Coronary artery (tissue), 2 donors: ENCODE results near the gene DNALI1.
A peak's percentile ranks its signal among the peaks of the same experiment; 100 is the strongest.

Experiments used
- DNase-seq: peaks from one replicate; pipeline ENCODE4 v3.0.0-alpha.2; 2017; ENCODE audit warnings: low spot score
- H3K27ac ChIP-seq, 2 donors: fragments of 200-600 bp; sonication (generic); one replicate each; pipeline ENCODE4 v1.5.1; 2016 to 2019
- H3K4me3 ChIP-seq: fragments of 200-600 bp; sonication (generic); 2 replicates; pipeline ENCODE4 v1.5.1; 2016; ENCODE audit warnings: mild to moderate bottlenecking, moderate library complexity
- CTCF ChIP-seq: fragments of 200-600 bp; sonication (generic); IDR thresholded peaks from one replicate; pipeline ENCODE4 v1.5.1; 2019; ENCODE audit warnings: antibody characterized with exemption

DNALI1 gene

GRCh38 chr1:37599940-37600339 lies 43.2 kb downstream of the DNALI1 start:
- TF ChIP-seq CTCF = no peak
- no peak for DNase-seq

GRCh38 chr1:37601441-37601840 lies 44.7 kb downstream of the DNALI1 start:
- H3K27ac ChIP-seq = no peak overlapping the region
- H3K4me3 ChIP-seq = no peak overlapping the region
- no peak for TF ChIP-seq CTCF
- DNase-seq = no peak

More at GRCh38 chr1:37599940-37600339, 43.2 kb downstream of the DNALI1 start:
- Histone ChIP-seq H3K27ac (no peak overlapping the region), H3K4me3 (no peak overlapping the region)

GRCh38 chr1:37602750-37603694 lies 46.3 kb downstream of the DNALI1 start:
- Histone ChIP-seq H3K4me3 (no peak overlapping the region), H3K27ac (no peak overlapping the region)
- no peak for DNase-seq
- peak; percentile 23 for TF ChIP-seq CTCF

- no peak for TF ChIP-seq CTCF
- Histone ChIP-seq H3K4me3 (no peak overlapping the region), H3K27ac (peak overlapping the region in 1 of 2 donors; percentile 38)
- no peak for DNase-seq
Measured at GRCh38 chr1:37605061-37605650, 48.4 kb downstream of the DNALI1 start.

- peak overlapping the region; percentile 30 for H3K4me3 ChIP-seq
- DNase-seq = no peak
- no peak for TF ChIP-seq CTCF
- H3K27ac ChIP-seq = peak overlapping the region in 1 of 2 donors; percentile 38
Measured at GRCh38 chr1:37605806-37606474, 49.2 kb downstream of the DNALI1 start.

- no peak for DNase-seq
- no peak for TF ChIP-seq CTCF
- Histone ChIP-seq H3K27ac (peak overlapping the region in 1 of 2 donors; percentile 38), H3K4me3 (peak overlapping the region; percentile 30)
Measured at GRCh38 chr1:37606481-37607263, 49.9 kb downstream of the DNALI1 start.
